Activated CD8-positive, alpha-beta memory T cell treated with anti-CD3 and anti-CD28 coated beads, Interleukin-2, amount 10 ng/mL, durations not matched to agents 7 days and 5 days (primary cell): Measurements from ENCODE around the gene TUBA4B. TPM values are rescaled to one million over a fixed set of nuclear protein-coding genes. Genes with fewer than 3 reads are reported as not detected.

Experiments
- ATAC-seq: fragments of 150-1000 bp; cut with Tn5 transposase; one replicate; pipeline ENCODE4 v1.10.0; 2021; ENCODE audit warnings: moderate library complexity
- CTCF ChIA-PET: fragments of 350-600 bp; sonication (Branson Sonifier 250); formaldehyde crosslinking; loops from one replicate; lab custom pipeline; 2021; ENCODE audit warnings: antibody characterized with exemption; lab: Charles Lee
- DNase-seq: peaks from one replicate; pipeline ENCODE4 v3.0.0-alpha.2; 2020
- H3K27ac Mint-ChIP-seq: one replicate; pipeline ENCODE4 v1.8.0; 2021; ENCODE audit warnings: mild to moderate bottlenecking, mixed read lengths
- H3K27me3 Mint-ChIP-seq: one replicate; pipeline ENCODE4 v1.8.0; 2021; ENCODE audit warnings: mixed read lengths
- H3K36me3 Mint-ChIP-seq: one replicate; pipeline ENCODE4 v1.8.0; 2021; ENCODE audit warnings: mild to moderate bottlenecking, mixed read lengths
- H3K4me1 Mint-ChIP-seq: one replicate; pipeline ENCODE4 v1.8.0; 2021; ENCODE audit warnings: mixed read lengths
- H3K4me3 Mint-ChIP-seq: one replicate; pipeline ENCODE4 v1.8.0; 2021; ENCODE audit warnings: mild to moderate bottlenecking, moderate library complexity, mixed read lengths
- H3K9me3 Mint-ChIP-seq: one replicate; pipeline ENCODE4 v1.8.0; 2022; ENCODE audit warnings: low read depth, mixed read lengths
- total RNA-seq, 2 experiments: library from RNA; stranded (reverse); gene quantifications; one replicate each; pipeline ENCODE4 v1.2.3, GENCODE V29; 2021

The TUBA4B gene
- total RNA-seq, 2 experiments from 2014 or later, result not detected

DNA sequence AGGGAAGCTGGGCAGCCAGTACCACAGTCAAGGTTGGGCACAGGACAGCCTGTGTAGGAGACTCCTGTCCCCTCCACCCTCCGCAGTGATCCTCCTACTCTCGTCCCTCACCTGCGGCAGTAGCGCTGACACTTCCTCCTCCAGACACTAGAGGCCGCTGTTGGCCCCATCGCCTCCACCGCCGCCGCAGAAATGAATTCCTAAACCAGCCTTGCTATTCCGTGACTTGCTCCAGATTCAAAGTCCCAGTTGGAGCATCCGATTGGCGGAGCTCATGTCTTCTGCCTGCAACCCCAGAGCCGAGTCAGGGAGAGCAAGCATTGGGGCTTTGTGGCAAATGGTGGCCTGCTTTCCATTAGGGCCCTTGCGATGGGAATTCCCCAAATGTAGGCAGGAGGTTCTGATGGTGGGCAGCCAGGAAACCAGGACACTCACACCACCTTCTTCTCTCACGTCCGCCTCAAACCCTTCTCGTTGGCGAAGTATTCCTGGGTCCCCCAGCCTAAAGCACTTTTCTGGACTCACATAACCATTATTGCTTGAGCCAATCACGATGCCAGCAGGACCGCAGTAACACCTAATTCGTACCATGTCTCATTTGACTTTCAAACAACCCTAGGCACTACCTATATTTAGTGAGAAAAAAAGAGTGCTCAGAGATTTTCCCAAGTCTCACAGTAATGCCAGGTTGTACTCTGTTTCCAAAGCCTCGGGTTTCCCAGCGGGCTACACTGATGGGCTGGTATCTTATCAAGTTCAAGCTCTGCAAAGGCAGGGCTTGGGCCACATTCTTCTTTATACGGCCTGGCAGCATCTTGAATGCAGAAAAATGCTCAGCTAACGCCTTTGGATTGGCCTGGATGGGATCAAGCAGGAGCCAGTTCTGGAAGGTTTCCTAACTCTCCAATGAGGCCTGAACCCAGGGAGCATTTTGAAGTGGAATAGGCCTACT is 24.9 kb downstream of the TUBA4B start:
- ATAC-seq, result peak; percentile 9
- Mint-ChIP-seq H3K4me3 (peak overlapping the region; percentile 94), H3K27me3 (no peaks in the 10 kb centered on the region), H3K9me3 (no peaks in the 10 kb centered on the region), H3K4me1 (peaks cover 32% of the 10 kb centered on the region), H3K36me3 (peaks cover 10% of the 10 kb centered on the region), H3K27ac (peak overlapping the region; percentile 95)
- peak; percentile 81 for DNase-seq
- CTCF ChIA-PET, result interaction anchor here (0.6 to 14.8 kb wide), 28 partner anchors 8 to 380 kb away, joined by 3 to 260 read pairs (median 6); partner anchors contain the start of genes ABCB6, ANKZF1, ATG9A and DNPEP

DNA sequence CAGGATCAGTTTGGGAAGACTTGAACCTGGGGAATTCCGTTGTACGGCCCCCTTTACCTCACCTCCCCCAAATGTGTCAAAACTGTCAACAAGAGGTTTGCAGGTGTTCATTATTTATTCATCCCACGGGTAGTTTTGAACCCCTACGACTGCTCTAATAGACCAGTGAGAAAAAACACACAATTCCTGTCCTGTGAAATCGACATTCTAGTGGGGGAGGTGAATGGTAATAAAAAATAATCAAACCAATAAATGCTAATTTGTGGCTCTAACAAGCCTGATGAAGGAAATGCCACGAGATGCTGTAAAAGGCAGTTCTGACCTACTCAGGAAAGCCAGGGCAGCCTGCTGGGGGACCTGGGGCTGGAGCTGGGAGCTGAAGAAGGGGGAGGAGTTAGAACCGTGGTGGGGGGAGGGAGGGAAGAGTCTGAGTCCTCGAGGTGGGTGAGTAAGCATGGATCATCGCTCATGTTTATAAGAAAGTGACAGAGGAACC is 25.7 kb downstream of the TUBA4B start:
- DNase-seq (no peak), ATAC-seq (no peak)
- CTCF ChIA-PET, result interaction anchor here (0.6 to 14.8 kb wide), 31 partner anchors 10 to 381 kb away, joined by 3 to 260 read pairs (median 4); partner anchors contain the start of genes GLB1L, NHEJ1, STK16 and TUBA4A
- H3K27me3 Mint-ChIP-seq, result no peaks in the 10 kb centered on the region
- H3K9me3 Mint-ChIP-seq, result no peaks in the 10 kb centered on the region
- H3K27ac Mint-ChIP-seq, result peak overlapping the region; percentile 95
- peaks cover 32% of the 10 kb centered on the region for H3K4me1 Mint-ChIP-seq
- peaks cover 12% of the 10 kb centered on the region for H3K36me3 Mint-ChIP-seq
- peak overlapping the region; percentile 94 for H3K4me3 Mint-ChIP-seq

DNA sequence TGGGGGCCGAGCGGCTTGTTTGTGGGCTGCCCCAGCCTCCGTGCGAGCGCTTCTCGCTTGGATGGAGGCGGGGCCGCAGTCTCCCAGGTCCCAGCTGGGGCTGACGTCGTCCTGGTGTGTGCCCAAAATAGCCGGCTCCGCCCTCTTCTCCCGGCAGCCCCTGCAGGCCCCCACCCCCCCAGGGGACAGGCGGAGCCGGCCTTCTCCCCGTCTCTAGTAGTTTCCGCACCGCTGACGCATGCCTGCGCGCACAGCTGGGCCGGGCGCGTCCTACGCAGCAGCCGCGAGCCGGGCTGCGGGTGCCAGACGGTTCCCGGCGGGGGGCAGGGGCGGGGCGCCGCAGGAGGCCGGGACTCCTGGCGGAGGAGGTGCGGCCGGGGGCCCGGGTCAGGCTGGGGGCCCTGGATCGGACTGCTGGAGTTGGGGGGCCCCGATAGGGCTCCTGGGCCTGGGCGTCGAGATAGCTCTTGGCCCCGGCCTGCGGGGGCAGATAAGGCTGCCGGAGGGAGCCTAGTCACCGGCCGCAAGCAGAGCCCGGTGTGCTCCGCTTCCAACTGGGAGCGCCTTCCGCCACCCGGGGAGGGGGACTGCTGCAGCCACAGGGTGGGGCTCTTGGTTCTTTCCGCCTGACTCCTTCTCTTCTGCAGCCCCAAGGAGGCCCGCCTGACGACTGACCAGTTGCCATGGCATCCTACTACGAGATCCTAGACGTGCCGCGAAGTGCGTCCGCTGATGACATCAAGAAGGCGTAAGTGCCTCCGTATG is 26.3 kb downstream of the TUBA4B start, which contains the start of gene DNAJB2:
TSS of gene DNAJB2 (plus strand) at position 216 of the 765 bp plus-strand sequence. CDS start at position 684, 468 bp downstream.
- no peaks in the 10 kb centered on the region for H3K27me3 Mint-ChIP-seq
- CTCF ChIA-PET, result interaction anchor here (0.6 to 14.8 kb wide), 28 partner anchors 10 to 381 kb away, joined by 3 to 260 read pairs (median 4); partner anchors contain the start of genes GLB1L, NHEJ1, STK16 and TUBA4A
- DNase-seq, result peak; percentile 99
- peak; percentile 90 for ATAC-seq
- peak within 1 kb of the TSS; percentile 94 for H3K4me3 Mint-ChIP-seq
- H3K36me3 Mint-ChIP-seq, result peaks cover 12% of the 10 kb centered on the region
- H3K4me1 Mint-ChIP-seq, result peaks cover 32% of the 10 kb centered on the region
- H3K9me3 Mint-ChIP-seq, result no peaks in the 10 kb centered on the region
- peak within 1 kb of the TSS; percentile 96 for H3K27ac Mint-ChIP-seq

DNA sequence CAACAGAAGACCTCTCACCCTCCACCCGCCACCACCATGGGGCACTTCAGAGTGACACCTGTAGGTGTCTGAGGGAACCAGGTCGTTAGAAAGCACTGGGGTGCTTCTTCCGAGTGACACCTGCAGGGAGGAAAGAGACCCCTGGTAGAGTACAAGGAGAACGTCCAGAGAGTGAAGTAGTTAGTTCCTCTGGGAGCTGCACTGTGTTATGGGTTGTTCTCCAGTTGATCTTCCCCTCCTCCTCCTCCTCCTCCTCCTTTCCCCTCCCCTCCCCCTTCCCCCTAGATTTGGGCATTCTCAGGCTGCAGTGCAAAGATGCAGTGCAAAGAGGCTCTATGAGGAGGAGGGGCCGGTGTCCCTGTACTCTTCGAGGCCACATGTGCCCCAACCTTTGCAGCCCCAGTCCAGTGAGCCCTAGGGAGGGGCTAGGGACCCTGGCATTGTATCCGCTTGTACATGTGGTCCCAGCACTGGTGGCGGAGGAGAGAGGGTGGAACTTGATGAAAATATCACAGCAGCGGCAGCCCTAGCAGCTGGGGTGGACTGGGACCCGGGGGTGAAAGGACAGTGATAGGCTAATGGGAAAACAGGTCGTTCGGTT is 27.0 kb downstream of the TUBA4B start:
- CTCF ChIA-PET, result interaction anchor here (1.0 to 14.8 kb wide), 12 partner anchors 11 to 300 kb away, joined by 3 to 260 read pairs (median 10); partner anchors contain the start of genes NHEJ1, TUBA4A, TUBA4B and ZFAND2B
- Mint-ChIP-seq H3K4me1 (peaks cover 32% of the 10 kb centered on the region), H3K9me3 (no peaks in the 10 kb centered on the region), H3K36me3 (peaks cover 12% of the 10 kb centered on the region), H3K27me3 (no peaks in the 10 kb centered on the region), H3K27ac (peak overlapping the region; percentile 96), H3K4me3 (peak overlapping the region; percentile 94)
- DNase-seq (no peak), ATAC-seq (no peak)

DNA sequence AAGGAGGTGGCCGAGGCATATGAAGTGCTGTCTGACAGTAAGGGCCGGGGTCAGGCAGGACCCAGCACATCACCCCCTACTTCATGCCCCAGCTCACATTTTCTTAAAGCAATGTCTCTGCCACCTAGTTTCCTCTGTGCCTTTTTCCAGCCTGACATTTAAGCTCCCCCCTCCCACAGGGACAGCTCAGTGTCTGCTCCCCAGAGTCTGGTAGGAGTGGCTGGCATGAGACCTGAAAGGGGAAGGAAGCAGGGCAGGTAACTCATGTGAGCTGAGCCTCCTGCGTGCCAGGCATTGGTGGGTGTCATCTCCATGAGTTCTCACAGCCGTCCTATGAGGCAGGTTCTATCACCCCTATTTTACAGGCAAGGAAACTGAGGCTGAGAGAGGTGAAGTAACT is 27.6 kb downstream of the TUBA4B start:
- no peak for ATAC-seq
- peak overlapping the region; percentile 94 for H3K4me3 Mint-ChIP-seq
- CTCF ChIA-PET, result interaction anchor here (0.8 to 14.8 kb wide), 6 partner anchors 12 to 109 kb away, joined by 3 to 260 read pairs (median 10); partner anchors contain the start of genes ANKZF1, ATG9A, TUBA4A and TUBA4B
- H3K9me3 Mint-ChIP-seq, result no peaks in the 10 kb centered on the region
- H3K27ac Mint-ChIP-seq, result peak overlapping the region; percentile 96
- no peaks in the 10 kb centered on the region for H3K27me3 Mint-ChIP-seq
- peaks cover 12% of the 10 kb centered on the region for H3K36me3 Mint-ChIP-seq
- H3K4me1 Mint-ChIP-seq, result peaks cover 32% of the 10 kb centered on the region
- DNase-seq, result no peak

DNA sequence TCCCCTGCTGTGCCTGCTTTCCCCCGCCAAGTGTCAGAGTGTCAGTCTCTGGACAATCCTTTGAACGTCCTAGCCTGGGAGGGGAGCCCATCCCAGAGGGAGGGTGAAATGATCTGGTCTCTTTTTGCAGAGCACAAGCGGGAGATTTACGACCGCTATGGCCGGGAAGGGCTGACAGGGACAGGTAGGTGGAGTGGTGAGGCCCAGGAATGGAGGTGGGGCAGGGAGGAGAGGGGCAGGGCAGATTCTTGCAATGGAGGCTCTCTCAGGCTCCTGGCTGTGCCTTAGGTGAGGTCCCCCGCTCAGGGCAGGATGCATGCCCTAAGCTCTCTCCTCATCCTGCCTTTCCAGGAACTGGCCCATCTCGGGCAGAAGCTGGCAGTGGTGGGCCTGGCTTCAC is 28.5 kb downstream of the TUBA4B start:
- ATAC-seq (no peak), DNase-seq (no peak)
- peaks cover 32% of the 10 kb centered on the region for H3K4me1 Mint-ChIP-seq
- H3K9me3 Mint-ChIP-seq, result no peaks in the 10 kb centered on the region
- CTCF ChIA-PET, result interaction anchor here (0.8 to 14.8 kb wide), 3 partner anchors 11 to 127 kb away, joined by 3 to 260 read pairs (median 3); partner anchors contain the start of genes ANKZF1 and ATG9A
- H3K27ac Mint-ChIP-seq, result peak overlapping the region; percentile 33
- no peak overlapping the region for H3K4me3 Mint-ChIP-seq
- H3K27me3 Mint-ChIP-seq, result no peaks in the 10 kb centered on the region
- peaks cover 12% of the 10 kb centered on the region for H3K36me3 Mint-ChIP-seq

DNA sequence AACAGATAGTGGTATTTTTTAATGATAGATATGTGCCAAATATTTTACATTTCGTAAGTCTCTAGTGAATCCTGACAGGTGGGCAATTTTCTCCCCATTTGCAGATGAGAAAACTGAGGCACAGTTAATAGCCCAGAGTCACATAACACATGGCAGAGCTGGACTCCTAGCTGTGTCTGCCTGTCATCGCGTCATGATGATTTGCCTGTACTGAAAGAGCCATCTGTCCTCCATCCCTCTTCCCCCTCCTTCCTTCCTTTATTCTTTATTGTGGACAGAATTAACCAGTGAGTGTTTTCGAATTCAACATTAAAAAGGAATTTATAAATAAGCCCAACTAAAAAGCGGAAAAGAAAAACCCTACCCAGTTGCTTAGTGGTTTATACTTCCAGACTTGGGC is 29.3 kb downstream of the TUBA4B start:
- ATAC-seq (no peak), DNase-seq (no peak)
- CTCF ChIA-PET, result interaction anchor here (0.6 to 14.8 kb wide), 3 partner anchors 10 to 128 kb away, joined by 3 to 260 read pairs (median 3); no protein-coding TSS in a partner anchor
- Mint-ChIP-seq H3K4me3 (no peak overlapping the region), H3K27ac (no peak overlapping the region), H3K4me1 (peaks cover 29% of the 10 kb centered on the region), H3K36me3 (peaks cover 12% of the 10 kb centered on the region), H3K27me3 (no peaks in the 10 kb centered on the region), H3K9me3 (no peaks in the 10 kb centered on the region)

DNA sequence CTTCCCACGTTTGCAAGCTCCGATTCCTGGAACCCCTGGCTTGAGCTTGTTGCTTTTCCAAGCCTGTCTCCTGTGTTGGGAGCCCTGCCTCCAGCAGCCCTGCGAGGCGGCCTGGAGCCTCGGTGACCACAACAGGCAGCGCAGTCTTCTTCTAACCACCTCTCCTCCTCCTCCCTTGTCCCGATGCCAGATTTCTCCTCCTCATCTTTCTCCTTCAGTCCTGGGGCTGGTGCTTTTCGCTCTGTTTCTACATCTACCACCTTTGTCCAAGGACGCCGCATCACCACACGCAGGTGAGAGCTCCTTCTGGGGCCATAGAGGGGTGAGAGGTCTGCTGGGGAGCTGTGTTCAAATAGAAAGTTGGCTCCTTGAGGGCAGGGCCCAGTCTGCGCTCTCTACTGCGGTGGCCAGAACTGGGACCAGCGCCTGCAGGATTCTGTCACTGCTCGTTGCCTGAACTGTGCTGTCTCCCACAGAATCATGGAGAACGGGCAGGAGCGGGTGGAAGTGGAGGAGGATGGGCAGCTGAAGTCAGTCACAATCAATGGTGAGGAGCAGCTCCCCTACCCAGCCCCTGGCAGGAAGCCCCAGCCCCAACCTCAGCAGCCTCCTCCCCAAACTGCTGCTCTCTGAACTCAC is 30.0 kb downstream of the TUBA4B start:
- no peak overlapping the region for H3K4me3 Mint-ChIP-seq
- H3K9me3 Mint-ChIP-seq, result no peaks in the 10 kb centered on the region
- ATAC-seq (no peak), DNase-seq (no peak)
- H3K36me3 Mint-ChIP-seq, result peaks cover 12% of the 10 kb centered on the region
- H3K27me3 Mint-ChIP-seq, result no peaks in the 10 kb centered on the region
- peaks cover 23% of the 10 kb centered on the region for H3K4me1 Mint-ChIP-seq
- CTCF ChIA-PET, result interaction anchor here (1.5 to 14.8 kb wide), 2 partner anchors 9 to 128 kb away, joined by 3 to 260 read pairs; no protein-coding TSS in a partner anchor
- H3K27ac Mint-ChIP-seq, result peak overlapping the region; percentile 3

DNA sequence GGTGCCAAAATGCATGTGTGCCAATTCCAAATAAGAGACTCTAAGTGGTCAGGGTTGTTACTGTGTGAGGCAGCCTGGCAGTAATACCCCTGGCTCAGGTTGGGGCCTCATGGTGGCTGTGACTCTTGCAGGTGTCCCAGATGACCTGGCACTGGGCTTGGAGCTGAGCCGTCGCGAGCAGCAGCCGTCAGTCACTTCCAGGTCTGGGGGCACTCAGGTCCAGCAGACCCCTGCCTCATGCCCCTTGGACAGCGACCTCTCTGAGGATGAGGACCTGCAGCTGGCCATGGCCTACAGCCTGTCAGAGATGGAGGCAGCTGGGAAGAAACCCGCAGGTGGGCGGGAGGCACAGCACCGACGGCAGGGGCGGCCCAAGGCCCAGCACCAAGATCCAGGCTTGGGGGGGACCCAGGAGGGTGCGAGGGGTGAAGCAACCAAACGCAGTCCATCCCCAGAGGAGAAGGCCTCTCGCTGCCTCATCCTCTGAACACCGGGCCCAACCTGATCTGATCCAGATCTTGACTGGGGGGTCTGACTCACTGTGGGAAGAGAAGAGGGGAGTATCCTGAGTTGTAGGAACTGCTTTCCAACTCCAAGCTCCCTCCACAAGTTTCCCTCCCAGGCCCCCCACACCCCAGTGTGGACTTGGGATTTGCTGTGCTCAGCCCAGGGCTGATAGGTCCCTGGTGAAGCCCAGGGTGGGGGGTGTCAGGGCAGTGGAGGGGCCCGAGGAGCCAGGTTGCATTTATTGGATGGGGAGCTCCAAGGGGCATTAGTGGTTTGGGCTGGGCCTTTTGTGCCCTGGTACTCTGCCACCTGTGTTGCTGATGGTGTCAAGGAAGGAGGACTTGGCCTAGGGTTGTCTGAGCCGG is 31.7 kb downstream of the TUBA4B start:
- H3K4me3 Mint-ChIP-seq, result no peak overlapping the region
- ATAC-seq (no peak), DNase-seq (no peak)
- peaks cover 13% of the 10 kb centered on the region for H3K4me1 Mint-ChIP-seq
- no peak overlapping the region for H3K27ac Mint-ChIP-seq
- CTCF ChIA-PET, result interaction anchor here (2.4 to 14.8 kb wide), 2 partner anchors 8 to 125 kb away, joined by 5 to 260 read pairs; no protein-coding TSS in a partner anchor
- no peaks in the 10 kb centered on the region for H3K9me3 Mint-ChIP-seq
- H3K36me3 Mint-ChIP-seq, result peaks cover 10% of the 10 kb centered on the region
- no peaks in the 10 kb centered on the region for H3K27me3 Mint-ChIP-seq

DNA sequence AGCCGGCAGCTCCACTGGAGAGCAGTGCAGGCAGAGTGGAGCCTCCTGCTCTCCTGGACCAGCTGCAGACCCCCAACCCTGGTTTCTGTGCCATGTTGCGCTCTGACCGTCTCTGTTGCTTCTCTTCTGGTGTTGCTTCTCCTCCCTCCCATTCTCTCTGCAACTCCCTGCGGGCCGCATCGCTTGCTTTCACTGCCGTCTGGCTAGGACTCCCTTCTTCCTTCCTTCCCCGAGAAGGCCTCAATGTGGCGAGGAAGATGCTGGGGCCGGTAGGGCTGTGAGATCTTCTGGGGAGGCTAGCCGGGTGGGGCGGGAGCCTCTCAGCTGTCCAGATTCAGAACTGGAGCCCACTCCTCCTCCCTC is 32.3 kb downstream of the TUBA4B start:
- Mint-ChIP-seq H3K27me3 (no peaks in the 10 kb centered on the region), H3K4me3 (no peak overlapping the region), H3K9me3 (no peaks in the 10 kb centered on the region), H3K4me1 (peaks cover 7% of the 10 kb centered on the region), H3K36me3 (peaks cover 8% of the 10 kb centered on the region), H3K27ac (no peak overlapping the region)
- DNase-seq (no peak), ATAC-seq (no peak)
- CTCF ChIA-PET, result interaction anchor here (0.6 to 14.8 kb wide), 4 partner anchors 7 to 126 kb away, joined by 3 to 260 read pairs (median 5); no protein-coding TSS in a partner anchor

DNA sequence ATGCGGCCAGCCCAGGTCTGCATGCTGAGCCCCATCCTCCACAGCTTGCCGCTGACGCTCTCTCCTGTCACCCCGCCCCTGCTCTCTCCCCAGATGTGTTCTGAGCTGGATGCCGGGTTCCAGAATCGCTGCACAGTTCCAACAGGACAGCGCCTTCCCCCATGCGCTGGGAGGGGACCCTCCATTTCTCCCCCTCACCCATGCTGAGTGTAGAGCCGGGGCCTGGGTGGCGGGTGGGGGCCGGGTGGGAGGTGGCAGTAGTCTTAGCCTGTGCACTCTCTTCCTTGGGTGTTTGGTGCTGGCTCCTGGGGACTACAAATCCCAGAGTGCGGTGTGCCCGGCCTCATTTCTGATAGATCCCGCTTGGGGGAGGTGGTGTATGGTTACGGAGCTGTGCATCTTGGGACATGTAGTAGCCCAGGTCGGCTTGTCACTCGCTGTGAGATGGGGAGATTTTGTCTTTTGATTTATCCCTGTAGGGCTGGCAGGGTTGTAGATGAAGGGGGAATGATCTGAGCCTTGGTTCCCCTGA is 32.9 kb downstream of the TUBA4B start:
- CTCF ChIA-PET, result interaction anchor here (0.6 to 14.8 kb wide), 5 partner anchors 6 to 127 kb away, joined by 3 to 260 read pairs (median 5); no protein-coding TSS in a partner anchor
- Mint-ChIP-seq H3K27me3 (no peaks in the 10 kb centered on the region), H3K27ac (no peak overlapping the region), H3K4me3 (no peak overlapping the region), H3K36me3 (peaks cover 8% of the 10 kb centered on the region), H3K9me3 (no peaks in the 10 kb centered on the region), H3K4me1 (peaks cover 5% of the 10 kb centered on the region)
- no peak for DNase-seq
- ATAC-seq, result no peak
